ENCODE measurements around the gene TRAP1. TPM values are rescaled to one million over a fixed set of nuclear protein-coding genes. Genes with fewer than 3 reads are reported as not detected.

Gene TRAP1
- total and polyA plus RNA-seq, 9 donors = 66.6 to 135 (median 119) TPM

DNA sequence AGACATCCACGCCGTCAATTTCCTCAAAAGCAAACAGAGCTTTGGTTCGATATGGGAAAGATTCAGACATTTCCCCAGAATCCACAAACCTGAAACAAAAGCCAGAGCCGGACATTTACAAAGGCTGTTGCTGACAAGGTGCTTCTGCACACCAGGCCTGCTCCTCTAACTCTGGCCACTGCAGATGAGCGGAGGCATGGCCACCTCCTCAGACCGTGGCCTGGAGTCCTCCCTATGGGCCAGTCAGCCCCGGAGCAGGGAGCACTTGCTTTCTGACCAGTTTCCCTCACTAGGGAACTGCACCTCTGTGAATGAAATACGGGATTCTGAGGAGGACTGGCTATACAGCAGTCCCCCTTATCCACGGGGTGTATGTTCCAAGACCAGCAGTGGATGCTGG, 22.3 kb upstream of the TRAP1 start:
- H3K27ac ChIP-seq (ENCODE audit: low read length) = no peak overlapping the region
- H3K4me3 ChIP-seq (ENCODE audit: low read length) = no peak overlapping the region
- peaks cover 6% of the 10 kb centered on the region for H3K4me1 ChIP-seq (ENCODE audit: control insufficient read depth, insufficient read depth, low read length)
- H3K36me3 ChIP-seq (ENCODE audit: control insufficient read depth, insufficient read depth, low read length) = peaks cover 77% of the 10 kb centered on the region
- no peaks in the 10 kb centered on the region for H3K27me3 ChIP-seq (ENCODE audit: control insufficient read depth, insufficient read depth, low read length)
- DNase-seq = no peak
- 93% methylated on average over 6 of the region's 9 CpGs for WGBS (ENCODE audit: insufficient coverage)
- no peaks in the 10 kb centered on the region for H3K9me3 ChIP-seq (replicated peaks; ENCODE audit: control insufficient read depth, low read depth, low read length)

DNA sequence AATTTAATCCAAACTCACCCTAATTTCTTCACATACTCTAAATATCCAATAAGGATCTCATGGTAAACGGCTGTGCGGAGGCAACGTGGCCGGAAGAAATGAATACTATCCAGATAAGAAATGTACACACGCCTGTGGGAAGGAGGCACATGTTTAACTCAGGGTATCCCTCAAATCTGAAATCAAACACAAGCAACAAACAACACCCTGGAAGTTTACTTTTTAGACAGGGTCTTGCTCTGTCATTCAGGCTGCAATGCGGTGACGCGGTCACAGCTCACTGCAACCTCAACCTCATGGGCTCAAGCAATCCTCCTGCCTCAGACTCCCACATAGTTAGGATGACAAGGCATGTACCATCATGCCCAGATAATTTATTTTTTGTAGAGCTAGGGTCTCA, 21.2 kb upstream of the TRAP1 start:
- Histone ChIP-seq H3K4me3 (ENCODE audit: low read length) (no peak overlapping the region), H3K9me3 (replicated peaks; ENCODE audit: control insufficient read depth, low read depth, low read length) (no peaks in the 10 kb centered on the region), H3K36me3 (ENCODE audit: control insufficient read depth, insufficient read depth, low read length) (peaks cover 79% of the 10 kb centered on the region), H3K27ac (ENCODE audit: low read length) (no peak overlapping the region), H3K4me1 (ENCODE audit: control insufficient read depth, insufficient read depth, low read length) (peaks cover 5% of the 10 kb centered on the region), H3K27me3 (ENCODE audit: control insufficient read depth, insufficient read depth, low read length) (no peaks in the 10 kb centered on the region)
- DNase-seq = no peak
- WGBS (ENCODE audit: insufficient coverage) = no CpG with 5 or more reads among the region's 8 CpGs

DNA sequence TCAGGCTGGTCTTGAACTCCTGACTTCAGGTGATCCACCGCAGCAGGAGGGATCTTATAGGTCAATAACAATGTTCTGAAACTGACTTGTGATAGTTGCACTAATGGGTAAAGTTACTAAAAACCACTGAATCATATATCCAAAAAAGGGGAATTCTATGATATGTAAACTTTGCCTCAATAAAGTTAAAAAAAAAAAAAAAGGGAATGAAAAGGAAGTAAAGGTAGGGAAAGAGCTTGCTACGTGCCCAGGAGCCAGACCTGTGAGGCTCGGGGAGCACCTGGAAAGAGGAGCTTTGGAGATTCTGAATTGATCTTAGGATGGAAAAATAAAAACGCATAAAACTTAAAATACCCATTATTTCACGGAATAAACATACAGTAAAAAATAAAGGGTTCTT, 20.8 kb upstream of the TRAP1 start:
- no peak overlapping the region for H3K4me3 ChIP-seq (ENCODE audit: low read length)
- peaks cover 78% of the 10 kb centered on the region for H3K36me3 ChIP-seq (ENCODE audit: control insufficient read depth, insufficient read depth, low read length)
- DNase-seq = no peak
- H3K4me1 ChIP-seq (ENCODE audit: control insufficient read depth, insufficient read depth, low read length) = peaks cover 3% of the 10 kb centered on the region
- no peaks in the 10 kb centered on the region for H3K9me3 ChIP-seq (replicated peaks; ENCODE audit: control insufficient read depth, low read depth, low read length)
- H3K27ac ChIP-seq (ENCODE audit: low read length) = no peak overlapping the region
- H3K27me3 ChIP-seq (ENCODE audit: control insufficient read depth, insufficient read depth, low read length) = no peaks in the 10 kb centered on the region
- WGBS (ENCODE audit: insufficient coverage) = no CpG with 5 or more reads among the region's 5 CpGs

DNA sequence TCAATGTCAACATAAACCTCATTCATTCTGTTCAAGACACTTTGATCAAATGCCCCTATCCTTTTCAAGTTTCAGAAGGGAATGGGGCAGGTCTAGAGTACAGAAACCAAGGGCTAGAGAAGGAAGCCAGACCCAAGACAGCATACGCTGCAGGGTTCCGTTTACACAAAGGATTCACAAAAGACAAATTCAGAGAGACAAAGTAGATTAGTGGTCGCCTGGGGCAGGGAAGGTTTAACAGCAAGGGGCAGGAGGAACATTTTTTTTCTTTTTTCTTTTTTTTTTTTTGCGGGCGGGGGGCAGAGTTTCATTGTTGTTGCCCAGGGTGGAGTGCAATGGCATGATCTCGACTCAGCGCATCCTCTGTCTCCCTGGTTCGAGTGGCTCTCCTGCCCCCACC, 19.9 kb upstream of the TRAP1 start:
- no peak for DNase-seq
- 88% methylated on average over 5 of the region's 8 CpGs for WGBS (ENCODE audit: insufficient coverage)

DNA sequence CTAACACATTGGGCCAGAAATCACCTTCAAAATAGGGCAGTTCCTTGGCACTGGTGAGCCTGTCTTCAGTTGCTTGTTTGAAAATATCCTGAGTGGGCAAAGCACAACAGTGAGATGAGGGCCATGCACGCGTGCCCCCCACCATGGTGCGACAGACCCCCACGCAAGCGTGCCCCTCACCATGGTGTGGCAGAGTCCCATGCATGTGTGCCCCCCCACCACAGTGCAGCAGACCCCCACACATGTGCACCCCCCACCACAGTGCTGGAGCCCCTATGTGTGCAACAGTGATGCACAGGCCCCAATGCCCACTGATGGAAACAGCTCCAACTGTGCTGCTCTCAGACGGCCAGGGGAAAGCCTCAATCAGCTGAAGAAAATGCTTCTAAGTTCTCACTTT, 18.8 kb upstream of the TRAP1 start:
- no CpG with 5 or more reads among the region's 6 CpGs for WGBS (ENCODE audit: insufficient coverage)

More for the DNA sequence above, 19.9 kb upstream of the TRAP1 start:
- H3K27me3 ChIP-seq (ENCODE audit: control insufficient read depth, insufficient read depth, low read length) = no peaks in the 10 kb centered on the region
- no peak overlapping the region for H3K4me3 ChIP-seq (ENCODE audit: low read length)
- H3K4me1 ChIP-seq (ENCODE audit: control insufficient read depth, insufficient read depth, low read length) = no peaks in the 10 kb centered on the region
- H3K27ac ChIP-seq (ENCODE audit: low read length) = no peak overlapping the region
- peaks cover 75% of the 10 kb centered on the region for H3K36me3 ChIP-seq (ENCODE audit: control insufficient read depth, insufficient read depth, low read length)
- no peaks in the 10 kb centered on the region for H3K9me3 ChIP-seq (replicated peaks; ENCODE audit: control insufficient read depth, low read depth, low read length)

DNA sequence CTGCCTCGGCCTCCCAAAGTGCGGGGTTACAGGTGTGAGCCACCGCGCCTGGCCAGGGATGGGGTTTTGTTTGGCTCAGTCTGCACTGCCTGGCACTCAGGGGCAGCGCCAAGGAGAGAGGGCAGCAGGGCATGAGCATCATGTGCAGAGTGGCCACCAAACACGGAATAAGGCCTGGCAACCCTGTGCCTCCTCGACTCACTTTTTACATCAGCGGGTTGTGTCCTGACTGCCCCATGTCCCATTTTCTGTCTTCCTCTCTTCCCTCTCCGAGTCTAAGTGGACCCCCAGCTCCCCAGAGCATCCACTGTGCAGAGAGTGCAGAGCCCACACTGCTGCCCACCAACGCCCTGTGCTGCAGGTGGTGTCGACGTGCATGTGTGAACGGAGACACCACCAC, 18.2 kb upstream of the TRAP1 start:
- H3K4me3 ChIP-seq (ENCODE audit: low read length) = no peak overlapping the region
- H3K9me3 ChIP-seq (replicated peaks; ENCODE audit: control insufficient read depth, low read depth, low read length) = no peaks in the 10 kb centered on the region
- H3K36me3 ChIP-seq (ENCODE audit: control insufficient read depth, insufficient read depth, low read length) = peaks cover 86% of the 10 kb centered on the region
- H3K27ac ChIP-seq (ENCODE audit: low read length) = no peak overlapping the region
- 98% methylated on average over 13 of the region's 13 CpGs for WGBS (ENCODE audit: insufficient coverage)
- no peak for DNase-seq
- no peaks in the 10 kb centered on the region for H3K4me1 ChIP-seq (ENCODE audit: control insufficient read depth, insufficient read depth, low read length)
- no peaks in the 10 kb centered on the region for H3K27me3 ChIP-seq (ENCODE audit: control insufficient read depth, insufficient read depth, low read length)

More for the DNA sequence above, 18.8 kb upstream of the TRAP1 start:
- Histone ChIP-seq H3K27me3 (ENCODE audit: control insufficient read depth, insufficient read depth, low read length) (no peaks in the 10 kb centered on the region), H3K4me1 (ENCODE audit: control insufficient read depth, insufficient read depth, low read length) (no peaks in the 10 kb centered on the region), H3K36me3 (ENCODE audit: control insufficient read depth, insufficient read depth, low read length) (peaks cover 86% of the 10 kb centered on the region), H3K27ac (ENCODE audit: low read length) (no peak overlapping the region), H3K4me3 (ENCODE audit: low read length) (no peak overlapping the region), H3K9me3 (replicated peaks; ENCODE audit: control insufficient read depth, low read depth, low read length) (no peaks in the 10 kb centered on the region)
- no peak for DNase-seq

DNA sequence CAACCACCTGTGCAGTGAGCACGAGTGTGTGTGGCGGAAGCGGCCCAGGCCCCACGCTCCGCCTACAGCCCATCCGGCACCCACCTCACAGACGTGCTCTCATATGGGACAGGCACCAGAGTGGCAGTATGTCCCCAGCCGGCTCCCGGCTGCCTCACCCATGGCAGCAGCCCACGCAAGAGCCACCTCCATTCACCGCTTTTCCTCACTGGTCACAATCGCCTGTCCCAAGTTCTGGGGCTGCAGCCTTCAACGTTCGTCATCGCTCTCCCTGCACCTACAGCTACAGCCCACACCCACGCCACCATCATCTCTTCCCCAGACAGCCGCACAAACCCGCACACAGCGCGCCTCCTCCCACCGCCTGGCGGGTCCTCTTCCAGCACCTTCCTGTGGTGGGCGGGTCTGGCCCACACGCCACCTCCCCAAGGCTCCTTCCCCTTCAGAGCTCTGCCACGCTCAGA, 17.5 kb upstream of the TRAP1 start:
- Histone ChIP-seq H3K36me3 (ENCODE audit: control insufficient read depth, insufficient read depth, low read length) (peaks cover 86% of the 10 kb centered on the region), H3K27ac (ENCODE audit: low read length) (no peak overlapping the region), H3K4me1 (ENCODE audit: control insufficient read depth, insufficient read depth, low read length) (no peaks in the 10 kb centered on the region), H3K27me3 (ENCODE audit: control insufficient read depth, insufficient read depth, low read length) (no peaks in the 10 kb centered on the region), H3K9me3 (replicated peaks; ENCODE audit: control insufficient read depth, low read depth, low read length) (no peaks in the 10 kb centered on the region), H3K4me3 (ENCODE audit: low read length) (no peak overlapping the region)
- DNase-seq = no peak
- 93% methylated on average over 21 of the region's 25 CpGs for WGBS (ENCODE audit: insufficient coverage)

DNA sequence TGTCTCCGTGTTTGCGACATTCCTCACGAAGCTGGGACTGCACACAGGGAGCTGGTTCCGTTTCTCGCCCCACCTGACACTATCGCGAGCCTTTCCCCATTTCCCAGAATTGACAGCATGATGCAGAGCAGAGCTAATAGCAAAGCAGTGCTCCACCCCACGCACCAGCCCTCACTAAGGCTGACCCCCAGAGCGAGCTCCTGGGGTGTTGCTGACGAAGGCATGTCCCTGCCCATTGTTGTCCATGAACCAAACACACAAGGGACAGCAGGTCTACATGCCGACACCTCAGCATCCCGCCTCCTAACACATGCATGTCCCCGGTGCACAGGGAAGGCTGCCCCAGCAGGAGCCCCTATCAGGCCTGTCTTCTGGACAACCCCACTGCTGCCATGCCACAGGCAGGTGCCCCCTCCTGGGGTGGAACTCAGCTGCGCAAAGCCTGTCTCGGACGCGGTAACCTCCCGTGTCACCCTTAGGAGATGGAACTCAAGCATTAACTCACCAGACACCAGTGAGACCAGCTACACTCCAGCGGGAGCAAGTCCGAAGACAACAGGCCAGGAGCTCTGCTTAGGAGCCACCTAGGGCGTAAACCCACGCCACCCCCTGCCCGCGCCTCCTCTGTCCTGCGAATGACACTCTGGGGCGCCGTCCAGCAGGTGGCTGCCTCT, 16.9 kb upstream of the TRAP1 start:
- Histone ChIP-seq H3K4me1 (ENCODE audit: control insufficient read depth, insufficient read depth, low read length) (no peaks in the 10 kb centered on the region), H3K27ac (ENCODE audit: low read length) (no peak overlapping the region), H3K27me3 (ENCODE audit: control insufficient read depth, insufficient read depth, low read length) (no peaks in the 10 kb centered on the region), H3K9me3 (replicated peaks; ENCODE audit: control insufficient read depth, low read depth, low read length) (no peaks in the 10 kb centered on the region), H3K4me3 (ENCODE audit: low read length) (no peak overlapping the region), H3K36me3 (ENCODE audit: control insufficient read depth, insufficient read depth, low read length) (peaks cover 86% of the 10 kb centered on the region)
- no peak for DNase-seq
- WGBS (ENCODE audit: insufficient coverage) = 95% methylated on average over 26 of the region's 27 CpGs

DNA sequence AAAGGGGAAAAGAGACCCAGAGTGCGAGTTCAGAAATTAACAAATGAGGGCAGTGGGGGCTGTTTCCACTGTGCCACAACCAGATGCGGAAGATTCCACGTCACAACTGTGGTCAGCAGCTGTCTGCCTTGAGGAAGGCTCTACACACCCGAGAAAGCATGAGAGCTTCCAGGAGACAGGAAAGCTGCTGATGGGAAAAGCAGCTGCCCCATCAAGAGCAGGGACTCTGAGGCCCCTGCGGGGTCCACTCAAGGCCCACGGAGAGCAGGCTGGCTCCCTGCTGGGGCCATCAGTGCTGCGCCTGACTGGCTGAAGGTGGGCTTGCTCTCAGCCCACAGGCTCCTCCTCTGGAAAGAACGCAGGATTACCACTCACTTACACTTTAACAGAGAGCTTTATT, 14.8 kb upstream of the TRAP1 start:
- DNase-seq = no peak
- no peaks in the 10 kb centered on the region for H3K27me3 ChIP-seq (ENCODE audit: control insufficient read depth, insufficient read depth, low read length)
- no peak overlapping the region for H3K27ac ChIP-seq (ENCODE audit: low read length)
- peaks cover 90% of the 10 kb centered on the region for H3K36me3 ChIP-seq (ENCODE audit: control insufficient read depth, insufficient read depth, low read length)
- H3K4me1 ChIP-seq (ENCODE audit: control insufficient read depth, insufficient read depth, low read length) = no peaks in the 10 kb centered on the region
- WGBS (ENCODE audit: insufficient coverage) = 69% methylated on average over 7 of the region's 8 CpGs
- H3K4me3 ChIP-seq (ENCODE audit: low read length) = no peak overlapping the region
- no peaks in the 10 kb centered on the region for H3K9me3 ChIP-seq (replicated peaks; ENCODE audit: control insufficient read depth, low read depth, low read length)

DNA sequence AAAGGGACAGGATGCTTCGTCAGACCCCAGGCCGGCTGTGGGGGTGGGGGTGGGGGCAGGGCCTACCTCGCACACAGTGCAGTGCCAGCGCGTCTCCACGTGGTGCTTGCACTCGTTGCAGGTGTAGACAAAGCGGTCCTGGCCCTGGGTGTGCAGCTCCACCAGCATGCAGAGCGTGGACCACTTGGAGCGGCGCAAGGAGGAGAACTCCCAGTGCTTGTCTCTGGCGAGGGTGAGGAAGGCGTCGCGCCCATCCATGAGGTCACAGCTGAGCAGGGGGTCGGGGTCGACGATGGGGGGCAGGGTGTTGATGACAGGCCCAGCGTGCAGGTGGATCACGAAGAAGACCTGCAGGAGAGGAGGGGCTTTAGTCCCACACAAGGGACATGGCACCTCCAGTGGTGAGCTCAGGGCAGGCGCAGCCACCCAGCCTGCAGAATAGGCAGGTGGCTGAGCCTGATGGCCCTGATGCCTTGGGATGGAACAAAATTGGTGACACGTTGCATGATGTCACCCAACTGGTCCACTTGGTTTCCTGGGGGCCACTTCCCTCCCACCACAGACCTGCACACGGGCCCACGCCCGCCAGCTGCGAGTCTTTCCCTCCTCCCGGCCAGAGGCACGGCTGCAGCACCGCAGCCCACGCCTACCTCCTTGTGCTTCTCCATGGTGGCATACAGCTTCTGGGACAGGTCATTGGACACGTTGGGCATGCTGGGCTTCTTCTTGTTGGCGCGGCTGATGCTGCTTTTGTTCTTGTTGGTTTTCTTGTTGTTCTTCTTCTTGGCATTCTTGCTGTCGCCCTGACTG, 14.0 kb upstream of the TRAP1 start:
- Histone ChIP-seq H3K27me3 (ENCODE audit: control insufficient read depth, insufficient read depth, low read length) (no peaks in the 10 kb centered on the region), H3K36me3 (ENCODE audit: control insufficient read depth, insufficient read depth, low read length) (peaks cover 84% of the 10 kb centered on the region), H3K4me3 (ENCODE audit: low read length) (no peak overlapping the region), H3K4me1 (ENCODE audit: control insufficient read depth, insufficient read depth, low read length) (no peaks in the 10 kb centered on the region), H3K9me3 (replicated peaks; ENCODE audit: control insufficient read depth, low read depth, low read length) (no peaks in the 10 kb centered on the region), H3K27ac (ENCODE audit: low read length) (no peak overlapping the region)
- no peak for DNase-seq
- 91% methylated on average over 32 of the region's 34 CpGs for WGBS (ENCODE audit: insufficient coverage)
